Ascending aorta (tissue), 2 donors: ENCODE results near the gene HIBADH. TPM values are rescaled to one million over a fixed set of nuclear protein-coding genes. Genes with fewer than 3 reads are reported as not detected.

ENCODE experiments used
- DNase-seq, 2 donors: peaks; one replicate each; pipeline ENCODE4 v3.0.0-alpha.2; 2019; ENCODE audit warnings: low spot score in 2 of 2
- H3K27ac ChIP-seq, 2 donors: fragments of 200-600 bp; sonication (generic); one replicate each; pipeline ENCODE4 v1.5.1; 2016 to 2017; ENCODE audit warnings: mild to moderate bottlenecking in 1 of 2
- H3K27me3 ChIP-seq: fragments of 200-600 bp; sonication (generic); one replicate; pipeline ENCODE4 v1.5.1; 2017
- H3K36me3 ChIP-seq, 2 donors: fragments of 200-600 bp; sonication (generic); one replicate each; pipeline ENCODE4 v1.5.1; 2016
- H3K4me1 ChIP-seq, 2 donors: fragments of 200-600 bp; sonication (generic); one replicate each; pipeline ENCODE4 v1.5.1; 2016 to 2017; ENCODE audit warnings: mild to moderate bottlenecking in 1 of 2
- H3K4me3 ChIP-seq, 2 donors: fragments of 200-600 bp; sonication (generic); one replicate each; pipeline ENCODE4 v1.5.1; 2016 to 2017; ENCODE audit warnings: mild to moderate bottlenecking in 1 of 2
- H3K9me3 ChIP-seq, 2 donors: fragments of 200-600 bp; sonication (generic); one replicate each; pipeline ENCODE4 v1.5.1; 2016
- intact Hi-C: fragments of 100-400 bp; cut with DNase I; formaldehyde crosslinking; loops from one replicate; pipeline ENCODE4 v1.15.1; 2023
- total RNA-seq: library from RNA; depleted of rRNA; stranded (reverse); fragments of >200 nt; gene quantifications from one replicate; pipeline ENCODE4 v1.1.0, GENCODE V29; 2016
- TF ChIP-seq, protein P1 (sequence below), 3 experiments: fragments of 200-600 bp in 2 of 3; fragments of 450-650 bp in 1 of 3; sonication (generic) in 2 of 3; IDR thresholded peaks; one replicate each; pipeline ENCODE4 v1.5.1; 2016 to 2019; ENCODE audit warnings: antibody characterized with exemption in 3 of 3, mild to moderate bottlenecking in 1 of 3, moderate library complexity in 1 of 3

The HIBADH gene
- total RNA-seq, 1 donor from 2014 or later = 10.6 TPM

- Histone ChIP-seq H3K4me3 (no peak overlapping the region), H3K27me3 (no peaks in the 10 kb centered on the region), H3K27ac (no peak overlapping the region), H3K9me3 (no peaks in the 10 kb centered on the region), H3K4me1 (no peaks in the 10 kb centered on the region), H3K36me3 (no peaks in the 10 kb centered on the region)
- TF ChIP-seq, protein P1, sequence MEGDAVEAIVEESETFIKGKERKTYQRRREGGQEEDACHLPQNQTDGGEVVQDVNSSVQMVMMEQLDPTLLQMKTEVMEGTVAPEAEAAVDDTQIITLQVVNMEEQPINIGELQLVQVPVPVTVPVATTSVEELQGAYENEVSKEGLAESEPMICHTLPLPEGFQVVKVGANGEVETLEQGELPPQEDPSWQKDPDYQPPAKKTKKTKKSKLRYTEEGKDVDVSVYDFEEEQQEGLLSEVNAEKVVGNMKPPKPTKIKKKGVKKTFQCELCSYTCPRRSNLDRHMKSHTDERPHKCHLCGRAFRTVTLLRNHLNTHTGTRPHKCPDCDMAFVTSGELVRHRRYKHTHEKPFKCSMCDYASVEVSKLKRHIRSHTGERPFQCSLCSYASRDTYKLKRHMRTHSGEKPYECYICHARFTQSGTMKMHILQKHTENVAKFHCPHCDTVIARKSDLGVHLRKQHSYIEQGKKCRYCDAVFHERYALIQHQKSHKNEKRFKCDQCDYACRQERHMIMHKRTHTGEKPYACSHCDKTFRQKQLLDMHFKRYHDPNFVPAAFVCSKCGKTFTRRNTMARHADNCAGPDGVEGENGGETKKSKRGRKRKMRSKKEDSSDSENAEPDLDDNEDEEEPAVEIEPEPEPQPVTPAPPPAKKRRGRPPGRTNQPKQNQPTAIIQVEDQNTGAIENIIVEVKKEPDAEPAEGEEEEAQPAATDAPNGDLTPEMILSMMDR (IDR thresholded peaks at IDR 0.05) = no peak
- DNase-seq = no peak
- intact Hi-C loops = no loop called here
Observed at GRCh38 chr7:27635728-27636127, 27.0 kb downstream of the HIBADH start.

DNA sequence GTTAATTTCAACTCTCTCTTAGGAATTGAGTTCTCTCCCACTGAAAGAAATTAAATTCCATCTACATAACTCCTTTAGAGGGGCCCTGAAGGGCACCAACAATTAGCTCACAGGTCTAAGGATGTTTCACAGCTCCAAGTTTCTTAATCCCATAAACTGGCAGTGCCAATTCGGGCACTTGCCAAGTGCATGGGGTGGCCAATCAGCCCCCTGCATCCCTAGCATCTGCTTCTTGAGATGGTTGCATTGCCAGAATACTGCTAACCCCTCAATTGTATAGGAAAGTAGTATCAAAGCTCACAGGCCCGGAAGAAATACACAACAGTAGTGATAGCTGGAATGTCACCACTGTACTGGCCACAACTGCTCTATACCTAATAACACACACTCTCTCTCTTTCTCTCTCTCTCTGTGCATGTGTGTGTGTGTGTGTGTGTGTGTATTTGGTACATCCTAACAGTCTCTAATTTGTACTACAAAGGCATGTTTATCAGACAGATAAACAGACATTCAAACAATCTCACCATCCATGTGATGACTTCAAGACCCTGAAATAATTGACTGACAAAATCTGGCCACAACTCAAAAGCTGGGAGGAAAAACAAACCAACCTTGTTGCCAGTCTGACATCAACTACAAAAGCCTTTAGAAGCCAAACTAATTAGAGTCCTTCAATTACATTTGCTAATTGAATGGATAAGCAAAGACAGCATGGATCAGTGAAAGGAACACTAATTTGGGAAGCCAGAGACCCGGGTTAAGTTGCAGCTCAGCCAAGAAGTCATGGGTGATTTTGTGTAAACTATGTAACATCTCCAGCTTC lies 27.8 kb downstream of the HIBADH start:
- intact Hi-C loops = no loop called here
- DNase-seq = no peak
- Histone ChIP-seq H3K9me3 (no peaks in the 10 kb centered on the region), H3K27me3 (no peaks in the 10 kb centered on the region), H3K4me3 (no peak overlapping the region), H3K36me3 (no peaks in the 10 kb centered on the region), H3K4me1 (no peaks in the 10 kb centered on the region), H3K27ac (no peak overlapping the region)
- TF ChIP-seq, protein P1 (IDR thresholded peaks at IDR 0.05) = no peak

DNA sequence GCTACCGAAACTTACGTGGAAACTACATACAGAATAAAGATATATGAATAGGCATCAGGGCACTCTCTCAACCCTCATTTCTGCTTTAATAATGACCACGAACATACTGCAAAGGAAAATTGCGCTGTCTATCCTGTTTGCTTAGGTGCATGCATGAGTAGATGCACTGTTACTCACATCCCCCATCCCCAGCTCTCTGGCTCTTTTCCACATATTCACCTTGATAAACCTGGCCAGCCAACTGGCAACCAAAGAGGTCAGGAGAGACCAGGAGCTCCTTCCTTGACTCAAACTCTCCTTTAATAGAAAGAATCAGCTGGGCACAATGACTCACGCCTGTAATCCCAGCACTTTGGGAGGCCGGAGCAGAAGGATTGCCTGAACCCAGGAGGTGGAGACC lies 29.6 kb downstream of the HIBADH start:
- no peaks in the 10 kb centered on the region for H3K4me1 ChIP-seq
- H3K36me3 ChIP-seq = peaks cover 0 to 4% of the 10 kb centered on the region in 2 donors
- H3K27me3 ChIP-seq = no peaks in the 10 kb centered on the region
- intact Hi-C loops = no loop called here
- H3K4me3 ChIP-seq = no peak overlapping the region
- TF ChIP-seq, protein P1 (IDR thresholded peaks at IDR 0.05) = no peak
- H3K27ac ChIP-seq = no peak overlapping the region
- DNase-seq = no peak
- no peaks in the 10 kb centered on the region for H3K9me3 ChIP-seq

DNA sequence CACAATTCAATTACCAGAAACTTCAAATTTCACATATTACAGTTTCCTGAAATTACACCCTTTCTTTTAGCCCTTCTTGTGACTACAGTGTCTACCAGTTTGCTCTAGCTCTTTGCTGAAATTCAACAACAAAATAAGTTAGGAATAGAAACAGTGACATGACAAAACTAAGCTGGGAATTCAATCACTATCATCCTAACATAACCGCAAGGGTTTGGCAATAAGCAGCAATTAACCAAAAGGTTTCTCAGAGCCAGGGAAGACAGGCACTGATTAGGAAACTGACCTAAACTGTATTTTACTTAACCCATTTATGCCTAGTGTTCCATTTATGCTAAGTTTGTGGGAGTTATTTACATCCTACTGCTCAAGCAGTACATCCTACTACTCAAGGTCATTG lies 31.3 kb downstream of the HIBADH start:
- Histone ChIP-seq H3K27me3 (no peaks in the 10 kb centered on the region), H3K4me1 (no peaks in the 10 kb centered on the region), H3K36me3 (peaks cover 0 to 4% of the 10 kb centered on the region in 2 donors), H3K27ac (no peak overlapping the region), H3K4me3 (no peak overlapping the region), H3K9me3 (no peaks in the 10 kb centered on the region)
- intact Hi-C loops = no loop called here
- TF ChIP-seq, protein P1 (IDR thresholded peaks at IDR 0.05) = no peak
- DNase-seq = no peak

GRCh38 chr7:27627146-27627545 lies 35.5 kb downstream of the HIBADH start:
- Histone ChIP-seq H3K27me3 (no peaks in the 10 kb centered on the region), H3K4me1 (no peaks in the 10 kb centered on the region), H3K4me3 (no peak overlapping the region), H3K9me3 (peaks cover 0 to 9% of the 10 kb centered on the region in 2 donors), H3K36me3 (peaks cover 0 to 10% of the 10 kb centered on the region in 2 donors), H3K27ac (no peak overlapping the region)
- TF ChIP-seq, protein P1 (IDR thresholded peaks at IDR 0.05) = no peak
- intact Hi-C loops = no loop called here
- no peak for DNase-seq
